Thymus (tissue), 11 donors: Measurements from ENCODE around the gene MMP7. TPM values are rescaled to one million over a fixed set of nuclear protein-coding genes. Genes with fewer than 3 reads are reported as not detected.
A peak's percentile ranks its signal among the peaks of the same experiment; 100 is the strongest.
"Not testable (repeated sequence)": the region's sequence is repeated elsewhere in the genome, so short reads cannot be mapped to it uniquely, and the experiment has no call there.

Experiments
- DNase-seq, 9 donors: peaks; one replicate each; pipeline ENCODE4 v3.0.0-alpha.2; 2013; ENCODE audit warnings: low spot score in 9 of 9, low read depth in 6 of 9, missing footprints in 1 of 9
- H3K27ac ChIP-seq, 2 donors: one replicate each; pipeline ENCODE4 v1.5.1; 2013; ENCODE audit warnings: control low read depth in 1 of 2, low read depth in 1 of 2, low read length in 1 of 2, mild to moderate bottlenecking in 1 of 2, moderate library complexity in 1 of 2
- H3K27me3 ChIP-seq, 2 donors: one replicate each; pipeline ENCODE4 v1.5.1; 2013; ENCODE audit warnings: low read length in 1 of 2; ENCODE audit not compliant: control insufficient read depth in 2 of 2, insufficient read depth in 1 of 2
- H3K36me3 ChIP-seq, 2 donors: one replicate each; pipeline ENCODE4 v1.5.1; 2013; ENCODE audit warnings: low read length in 1 of 2, mild to moderate bottlenecking in 1 of 2, moderate library complexity in 1 of 2; ENCODE audit not compliant: control insufficient read depth in 2 of 2, insufficient read depth in 2 of 2
- H3K4me1 ChIP-seq, 2 donors: one replicate each; pipeline ENCODE4 v1.5.1; 2013; ENCODE audit warnings: low read length in 2 of 2; ENCODE audit not compliant: control insufficient read depth in 2 of 2, insufficient read depth in 2 of 2
- H3K4me3 ChIP-seq, 2 donors: one replicate each; pipeline ENCODE4 v1.5.1; 2013; ENCODE audit warnings: low read length in 2 of 2, control low read depth in 1 of 2, mild to moderate bottlenecking in 1 of 2
- H3K9me3 ChIP-seq, 2 donors: one replicate each; pipeline ENCODE4 v1.5.1; 2013; ENCODE audit warnings: low read length in 1 of 2, mild to moderate bottlenecking in 1 of 2; ENCODE audit not compliant: control insufficient read depth in 2 of 2, insufficient read depth in 1 of 2
- WGBS: extraction: QIAGEN DNeasy Blood & Tissue Kit; methylation state at CpG from one replicate; pipeline ENCODE4 v1.1.7; 2013; 5-methylcytosine and 5-hydroxymethylcytosine counted together
- polyA plus RNA-seq: library from polyadenylated mRNA; stranded (reverse); fragments of 200-250 nt; gene quantifications from one replicate; pipeline ENCODE4 v1.2.3, GENCODE V29; 2013
- total RNA-seq: library from RNA; stranded (reverse); fragments of 120-200 nt; gene quantifications from one replicate; pipeline ENCODE4 v1.2.4, GENCODE V29; 2013
- donor health status: healthy.

Gene MMP7
- total and polyA plus RNA-seq, 2 donors: 3.3 to 35.2 TPM

DNA sequence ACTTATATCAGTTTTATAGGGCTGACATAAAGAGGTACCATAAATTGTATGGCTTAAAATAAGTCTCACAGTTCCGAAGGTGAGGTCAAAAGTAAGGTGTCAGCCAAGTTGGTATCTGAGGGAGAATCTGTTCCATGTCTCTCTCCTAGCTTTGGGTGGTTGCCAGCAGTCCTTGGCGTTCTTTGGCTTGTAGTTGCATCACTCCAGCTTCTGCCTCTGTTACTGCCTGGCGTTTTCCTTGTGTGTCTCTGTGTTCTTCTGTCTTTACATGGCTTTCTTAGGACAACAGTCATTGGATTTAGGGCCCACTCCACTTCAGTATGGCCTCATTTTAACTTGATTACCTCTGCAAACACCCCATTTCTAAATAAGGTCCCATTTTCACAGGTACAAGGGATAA, 16.7 kb downstream of the MMP7 start:
- Histone ChIP-seq H3K4me3 (no peak overlapping the region), H3K4me1 (no peaks in the 10 kb centered on the region), H3K36me3 (no peaks in the 10 kb centered on the region), H3K9me3 (no peaks in the 10 kb centered on the region), H3K27ac (no peak overlapping the region), H3K27me3 (no peaks in the 10 kb centered on the region)
- WGBS: 92% methylated on average over 3 of the region's 3 CpGs
- DNase-seq: no peak

DNA sequence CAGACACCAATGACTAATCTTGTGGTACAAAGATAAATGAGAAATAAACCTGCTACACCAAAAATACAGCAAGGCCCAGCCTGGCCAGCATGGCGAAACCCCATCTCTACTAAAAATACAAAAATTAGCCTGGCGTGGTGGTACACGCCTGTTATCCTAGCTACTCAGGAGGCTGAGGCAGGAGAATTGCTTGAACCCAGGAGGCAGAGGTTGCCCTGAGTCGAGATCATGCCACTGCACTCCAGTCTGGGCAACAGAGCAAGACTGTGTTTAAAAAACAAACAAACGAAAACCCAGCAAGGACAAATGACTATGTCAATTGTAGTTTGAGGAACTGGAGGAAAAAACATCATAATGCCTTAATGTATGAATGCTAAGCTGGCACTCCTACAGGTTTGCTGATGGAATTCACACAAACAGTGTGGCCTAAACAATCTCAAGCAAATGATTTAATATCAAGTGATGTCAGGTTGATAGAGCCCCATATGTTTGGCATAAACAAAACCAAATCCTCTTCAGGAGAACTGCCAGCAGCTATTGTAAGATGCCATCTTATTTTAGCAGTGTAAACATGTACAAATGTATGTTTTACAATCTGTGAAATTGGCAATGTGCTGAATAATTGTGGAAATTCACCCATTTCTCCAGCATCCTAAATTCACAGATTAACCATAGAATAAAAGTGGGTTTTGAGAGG, 20.0 kb downstream of the MMP7 start:
- 97% methylated on average over 5 of the region's 5 CpGs for WGBS

DNA sequence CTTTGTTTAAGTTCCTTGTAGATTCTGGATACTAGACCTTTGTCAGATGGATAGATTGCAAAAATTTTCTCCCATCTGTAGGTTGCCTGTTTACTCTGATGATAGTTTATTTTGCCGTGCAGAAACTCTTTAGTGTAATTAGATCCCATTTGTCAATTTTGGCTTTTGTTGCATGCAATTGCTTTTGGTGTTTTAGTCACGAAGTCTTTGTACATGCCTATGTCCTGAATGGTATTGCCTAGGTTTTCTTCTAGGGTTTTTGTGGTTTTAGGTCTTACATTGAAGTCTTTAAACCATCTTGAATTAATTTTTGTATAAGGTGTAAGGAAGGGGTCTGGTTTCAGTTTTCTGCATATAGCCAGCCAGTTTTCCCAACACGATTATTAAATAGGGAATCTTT, 27.7 kb downstream of the MMP7 start:
- H3K4me1 ChIP-seq, H3K36me3 ChIP-seq, DNase-seq, H3K9me3 ChIP-seq, H3K4me3 ChIP-seq, H3K27ac ChIP-seq, H3K27me3 ChIP-seq: not testable (repeated sequence)
- WGBS: 91% methylated on average over 3 of the region's 3 CpGs

More for the DNA sequence above, 20.0 kb downstream of the MMP7 start:
- Histone ChIP-seq H3K36me3 (no peaks in the 10 kb centered on the region), H3K27ac (no peak overlapping the region), H3K9me3 (no peaks in the 10 kb centered on the region), H3K4me3 (no peak overlapping the region), H3K4me1 (no peaks in the 10 kb centered on the region), H3K27me3 (no peaks in the 10 kb centered on the region)
- no peak for DNase-seq

DNA sequence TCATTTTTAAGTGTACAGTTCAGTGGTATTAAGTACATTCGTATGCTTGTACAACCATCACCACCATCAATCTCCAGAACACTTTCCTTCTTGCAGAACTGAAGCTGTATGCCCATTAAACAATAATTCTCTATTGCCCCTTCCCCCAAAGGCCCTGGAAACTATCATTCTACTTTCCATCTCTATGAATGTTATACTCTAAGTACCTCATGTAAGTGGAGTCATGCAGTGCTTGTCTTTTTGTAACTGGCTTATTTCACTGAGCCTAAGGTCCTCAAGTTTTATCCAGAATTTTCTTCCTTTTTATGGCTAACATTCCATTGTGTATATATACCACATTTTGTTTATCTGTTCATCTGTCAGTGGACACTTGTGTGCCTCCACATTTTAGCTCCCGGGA, 29.7 kb downstream of the MMP7 start:
- 97% methylated on average over 2 of the region's 2 CpGs for WGBS
- Histone ChIP-seq H3K4me3 (no peak overlapping the region), H3K9me3 (no peaks in the 10 kb centered on the region), H3K27me3 (no peaks in the 10 kb centered on the region), H3K36me3 (no peaks in the 10 kb centered on the region), H3K27ac (no peak overlapping the region), H3K4me1 (no peaks in the 10 kb centered on the region)
- DNase-seq: no peak

DNA sequence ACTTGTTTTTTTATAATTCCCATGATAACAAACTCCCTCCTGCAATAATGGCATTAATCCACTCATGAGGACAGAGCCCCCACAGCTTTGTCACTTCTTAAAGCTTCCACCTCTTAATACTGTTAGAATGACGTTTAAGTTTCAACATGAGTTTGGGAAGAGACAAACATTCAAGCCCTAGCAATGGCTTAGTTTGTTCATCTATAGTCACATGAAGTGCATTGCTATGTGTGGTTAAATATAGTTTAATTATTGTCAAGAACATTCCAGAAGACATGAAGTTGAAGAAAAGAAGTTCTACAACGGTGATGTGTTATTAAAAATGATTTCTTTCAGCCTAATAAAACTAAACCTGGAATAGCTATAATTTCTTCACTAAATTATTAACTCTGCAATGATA, 30.6 kb downstream of the MMP7 start:
- no peak overlapping the region for H3K27ac ChIP-seq
- no peak overlapping the region for H3K4me3 ChIP-seq
- DNase-seq: no peak
- H3K36me3 ChIP-seq: no peaks in the 10 kb centered on the region
- no peaks in the 10 kb centered on the region for H3K27me3 ChIP-seq
- no peaks in the 10 kb centered on the region for H3K9me3 ChIP-seq
- H3K4me1 ChIP-seq: no peaks in the 10 kb centered on the region
- WGBS: 46% methylated on average over 2 of the region's 2 CpGs

DNA sequence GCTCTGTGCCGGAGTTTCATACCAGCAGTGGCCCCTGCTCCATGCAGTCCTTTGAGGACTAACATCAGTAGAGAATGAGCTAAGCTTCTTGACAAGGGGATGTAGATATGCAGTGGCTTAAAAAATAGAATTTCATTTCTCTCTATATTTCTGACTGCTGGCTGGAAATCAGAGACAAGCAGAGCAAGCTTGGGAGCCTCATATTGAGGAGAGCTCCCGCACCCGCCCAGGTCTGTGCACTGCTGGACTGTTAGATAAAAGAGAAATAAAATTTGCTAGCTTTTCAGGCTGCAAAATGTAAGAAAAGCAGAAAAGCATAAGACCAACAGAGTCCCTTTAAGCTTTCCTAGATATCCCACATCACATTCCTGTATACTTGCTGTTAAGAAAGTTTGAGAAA, 31.4 kb downstream of the MMP7 start:
- Histone ChIP-seq H3K4me3 (no peak overlapping the region), H3K27me3 (no peaks in the 10 kb centered on the region), H3K36me3 (no peaks in the 10 kb centered on the region), H3K27ac (no peak overlapping the region), H3K9me3 (no peaks in the 10 kb centered on the region), H3K4me1 (no peaks in the 10 kb centered on the region)
- DNase-seq: no peak
- over 99% methylated on average over 3 of the region's 3 CpGs for WGBS

DNA sequence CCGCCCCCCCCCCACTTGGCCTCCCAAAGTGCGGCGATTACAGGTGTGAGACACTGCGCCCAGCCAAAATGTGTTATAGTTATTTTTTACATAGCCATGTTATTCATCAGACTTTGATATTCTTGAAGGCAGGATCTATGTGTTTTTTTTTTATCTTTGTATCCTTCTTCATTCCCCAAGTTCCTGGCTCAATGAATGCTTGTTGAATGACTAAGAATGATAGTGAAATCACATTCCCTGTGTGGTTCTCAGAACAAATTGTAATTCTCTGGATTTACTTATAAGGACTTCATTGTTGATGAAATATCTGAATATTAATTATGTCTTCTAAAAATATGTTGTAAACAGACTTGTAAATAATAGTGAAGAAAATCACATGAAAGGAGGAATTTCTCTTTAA, 33.5 kb downstream of the MMP7 start:
- Histone ChIP-seq H3K27ac (no peak overlapping the region), H3K36me3 (no peaks in the 10 kb centered on the region), H3K4me1 (no peaks in the 10 kb centered on the region), H3K27me3 (no peaks in the 10 kb centered on the region), H3K9me3 (no peaks in the 10 kb centered on the region), H3K4me3 (no peak overlapping the region)
- DNase-seq: no peak
- WGBS: 73% methylated on average over 4 of the region's 4 CpGs

DNA sequence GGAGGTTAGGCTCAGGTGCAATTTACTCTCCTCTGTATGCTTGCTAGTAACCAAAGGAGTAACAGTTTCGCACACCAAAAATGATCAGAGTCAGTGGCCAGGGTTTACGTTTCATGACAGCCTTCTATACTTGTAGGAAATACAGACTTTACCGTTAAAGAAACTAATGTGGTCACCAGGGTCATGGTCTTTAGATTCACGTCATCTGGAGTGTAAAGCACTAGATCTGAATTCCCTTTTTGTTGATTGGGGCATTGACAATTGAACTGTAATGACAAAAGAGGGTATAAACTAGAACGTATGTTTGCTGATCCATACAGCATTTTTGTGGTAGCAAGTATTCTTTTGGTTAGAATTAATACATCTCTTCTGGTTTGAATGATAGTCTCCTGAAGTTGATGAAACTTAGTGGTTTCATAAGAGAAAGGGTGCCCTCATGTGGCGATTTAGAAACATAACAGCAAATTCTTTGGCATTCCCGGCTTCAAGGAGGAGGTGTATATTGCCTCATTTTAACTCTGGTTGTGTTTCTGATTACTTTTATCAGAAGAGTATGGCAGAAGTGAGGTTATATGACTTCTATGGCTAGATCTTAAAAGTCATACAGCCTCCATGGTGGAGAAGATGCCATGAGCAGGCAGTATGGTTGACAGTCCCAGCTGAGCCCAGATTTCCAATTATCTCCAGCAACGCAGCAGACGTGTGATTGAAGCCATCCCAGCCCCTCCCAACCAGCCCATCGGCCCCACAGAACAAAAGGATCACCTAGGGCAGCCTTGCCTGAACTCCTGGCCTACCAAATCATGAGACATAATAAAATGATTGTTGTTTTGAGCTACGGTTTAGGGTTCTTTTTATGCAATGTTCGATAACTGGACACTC, 35.1 kb downstream of the MMP7 start:
- Histone ChIP-seq H3K4me3 (no peak overlapping the region), H3K27ac (no peak overlapping the region), H3K36me3 (no peaks in the 10 kb centered on the region), H3K9me3 (no peaks in the 10 kb centered on the region), H3K27me3 (no peaks in the 10 kb centered on the region), H3K4me1 (no peaks in the 10 kb centered on the region)
- DNase-seq: peak; percentile 42 to 90 (median 73)
- WGBS: 63% methylated on average over 12 of the region's 12 CpGs

DNA sequence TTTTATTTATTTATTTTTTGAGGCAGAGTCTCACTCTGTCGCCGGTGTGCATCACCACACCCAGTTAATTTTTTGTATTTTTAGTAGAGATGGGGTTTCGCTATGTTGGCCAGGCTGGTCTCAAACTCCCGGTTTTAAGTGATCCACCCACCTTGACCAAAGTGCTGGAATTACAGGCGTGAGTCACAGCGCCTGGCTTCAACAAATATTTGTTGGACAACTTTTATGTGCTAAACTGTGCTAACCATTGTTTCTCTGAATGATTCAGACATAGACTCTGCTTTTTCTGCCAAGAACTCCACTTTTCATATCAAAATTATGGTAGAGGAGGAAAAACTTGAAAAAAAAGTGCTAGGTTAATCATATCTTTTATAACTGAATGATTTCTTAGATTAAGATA, 36.3 kb downstream of the MMP7 start:
- no peaks in the 10 kb centered on the region for H3K9me3 ChIP-seq
- no peak overlapping the region for H3K4me3 ChIP-seq
- DNase-seq: no peak
- no peaks in the 10 kb centered on the region for H3K27me3 ChIP-seq
- no peak overlapping the region for H3K27ac ChIP-seq
- no peaks in the 10 kb centered on the region for H3K36me3 ChIP-seq
- no peaks in the 10 kb centered on the region for H3K4me1 ChIP-seq
- WGBS: 92% methylated on average over 6 of the region's 6 CpGs
